Activated CD8-positive, alpha-beta memory T cell treated with anti-CD3 and anti-CD28 coated beads, Interleukin-2, amount 10 ng/mL, durations not matched to agents 7 days and 5 days (primary cell): ENCODE data around the gene RBM19. TPM values are rescaled to one million over a fixed set of nuclear protein-coding genes. Genes with fewer than 3 reads are reported as not detected.
"Not testable (repeated sequence)": the region's sequence is repeated elsewhere in the genome, so short reads cannot be mapped to it uniquely, and the experiment has no call there.

Experiments used
- ATAC-seq: fragments of 150-1000 bp; cut with Tn5 transposase; one replicate; pipeline ENCODE4 v1.10.0; 2021; ENCODE audit warnings: moderate library complexity
- CTCF ChIA-PET: fragments of 350-600 bp; sonication (Branson Sonifier 250); formaldehyde crosslinking; loops from one replicate; lab custom pipeline; 2021; ENCODE audit warnings: antibody characterized with exemption; lab: Charles Lee
- DNase-seq: peaks from one replicate; pipeline ENCODE4 v3.0.0-alpha.2; 2020
- H3K27ac Mint-ChIP-seq: one replicate; pipeline ENCODE4 v1.8.0; 2021; ENCODE audit warnings: mild to moderate bottlenecking, mixed read lengths
- H3K27me3 Mint-ChIP-seq: one replicate; pipeline ENCODE4 v1.8.0; 2021; ENCODE audit warnings: mixed read lengths
- H3K36me3 Mint-ChIP-seq: one replicate; pipeline ENCODE4 v1.8.0; 2021; ENCODE audit warnings: mild to moderate bottlenecking, mixed read lengths
- H3K4me1 Mint-ChIP-seq: one replicate; pipeline ENCODE4 v1.8.0; 2021; ENCODE audit warnings: mixed read lengths
- H3K4me3 Mint-ChIP-seq: one replicate; pipeline ENCODE4 v1.8.0; 2021; ENCODE audit warnings: mild to moderate bottlenecking, moderate library complexity, mixed read lengths
- H3K9me3 Mint-ChIP-seq: one replicate; pipeline ENCODE4 v1.8.0; 2022; ENCODE audit warnings: low read depth, mixed read lengths
- total RNA-seq, 2 experiments: library from RNA; stranded (reverse); gene quantifications; one replicate each; pipeline ENCODE4 v1.2.3, GENCODE V29; 2021

The RBM19 gene
- total RNA-seq, 2 experiments from 2014 or later, result 39.8 to 55.7 TPM

- no peaks in the 10 kb centered on the region for H3K4me1 Mint-ChIP-seq
- no peaks in the 10 kb centered on the region for H3K9me3 Mint-ChIP-seq
- CTCF ChIA-PET, result no interaction called here
- no peak overlapping the region for H3K27ac Mint-ChIP-seq
- DNase-seq, result no peak
- H3K4me3 Mint-ChIP-seq, result no peak overlapping the region
- peaks cover 14% of the 10 kb centered on the region for H3K36me3 Mint-ChIP-seq
- H3K27me3 Mint-ChIP-seq, result no peaks in the 10 kb centered on the region
- no peak for ATAC-seq
Observed at GRCh38 chr12:113907446-113908180, 58.5 kb downstream of the RBM19 start.

- no peak overlapping the region for H3K4me3 Mint-ChIP-seq
- H3K27ac Mint-ChIP-seq, result no peak overlapping the region
- no peak for ATAC-seq
- peaks cover 14% of the 10 kb centered on the region for H3K36me3 Mint-ChIP-seq
- H3K9me3 Mint-ChIP-seq, result no peaks in the 10 kb centered on the region
- no peaks in the 10 kb centered on the region for H3K4me1 Mint-ChIP-seq
- CTCF ChIA-PET, result no interaction called here
- H3K27me3 Mint-ChIP-seq, result no peaks in the 10 kb centered on the region
- DNase-seq, result no peak
Observed at GRCh38 chr12:113906411-113907200, 59.5 kb downstream of the RBM19 start.

GRCh38 chr12:113905829-113906228, 60.3 kb downstream of the RBM19 start:
- Mint-ChIP-seq H3K9me3 (no peaks in the 10 kb centered on the region), H3K4me3 (no peak overlapping the region), H3K27me3 (no peaks in the 10 kb centered on the region), H3K4me1 (no peaks in the 10 kb centered on the region), H3K27ac (no peak overlapping the region), H3K36me3 (peaks cover 12% of the 10 kb centered on the region)
- DNase-seq (no peak), ATAC-seq (no peak)
- CTCF ChIA-PET, result no interaction called here

GRCh38 chr12:113903381-113903863, 62.7 kb downstream of the RBM19 start:
- Mint-ChIP-seq H3K36me3 (peaks cover 12% of the 10 kb centered on the region), H3K4me3 (no peak overlapping the region), H3K9me3 (no peaks in the 10 kb centered on the region), H3K4me1 (no peaks in the 10 kb centered on the region), H3K27ac (no peak overlapping the region), H3K27me3 (no peaks in the 10 kb centered on the region)
- no peak for DNase-seq
- CTCF ChIA-PET, result interaction anchor here (1.5 kb wide), 1 partner anchor 9 kb away, joined by 3 read pairs; no protein-coding TSS in a partner anchor
- ATAC-seq, result no peak

- DNase-seq, H3K4me3 Mint-ChIP-seq, H3K4me1 Mint-ChIP-seq, H3K27ac Mint-ChIP-seq, ATAC-seq, H3K9me3 Mint-ChIP-seq, CTCF ChIA-PET, H3K27me3 Mint-ChIP-seq, H3K36me3 Mint-ChIP-seq: not testable (repeated sequence)
Observed at GRCh38 chr12:113901319-113901718, 64.8 kb downstream of the RBM19 start.

GRCh38 chr12:113900716-113901115, 65.4 kb downstream of the RBM19 start:
- no peak for DNase-seq
- Mint-ChIP-seq H3K27me3 (no peaks in the 10 kb centered on the region), H3K36me3 (peaks cover 3% of the 10 kb centered on the region), H3K4me1 (no peaks in the 10 kb centered on the region), H3K27ac (no peak overlapping the region), H3K9me3 (no peaks in the 10 kb centered on the region), H3K4me3 (no peak overlapping the region)
- no peak for ATAC-seq
- CTCF ChIA-PET, result no interaction called here

GRCh38 chr12:113899561-113900471, 66.3 kb downstream of the RBM19 start:
- DNase-seq (no peak), ATAC-seq (no peak)
- CTCF ChIA-PET, result no interaction called here
- Mint-ChIP-seq H3K36me3 (peaks cover 3% of the 10 kb centered on the region), H3K27ac (no peak overlapping the region), H3K27me3 (no peaks in the 10 kb centered on the region), H3K4me3 (no peak overlapping the region), H3K9me3 (no peaks in the 10 kb centered on the region), H3K4me1 (no peaks in the 10 kb centered on the region)

GRCh38 chr12:113899042-113899560, 67.0 kb downstream of the RBM19 start:
- Mint-ChIP-seq H3K36me3 (peaks cover 2% of the 10 kb centered on the region), H3K27ac (no peak overlapping the region), H3K9me3 (no peaks in the 10 kb centered on the region), H3K4me1 (no peaks in the 10 kb centered on the region), H3K4me3 (no peak overlapping the region), H3K27me3 (no peaks in the 10 kb centered on the region)
- CTCF ChIA-PET, result no interaction called here
- no peak for DNase-seq
- ATAC-seq, result no peak

GRCh38 chr12:113898466-113898865, 67.7 kb downstream of the RBM19 start:
- ATAC-seq (no peak), DNase-seq (no peak)
- Mint-ChIP-seq H3K4me3 (no peak overlapping the region), H3K27me3 (no peaks in the 10 kb centered on the region), H3K27ac (no peak overlapping the region), H3K4me1 (no peaks in the 10 kb centered on the region), H3K36me3 (no peaks in the 10 kb centered on the region), H3K9me3 (no peaks in the 10 kb centered on the region)
- CTCF ChIA-PET, result no interaction called here

- Mint-ChIP-seq H3K4me3 (no peak overlapping the region), H3K27me3 (no peaks in the 10 kb centered on the region), H3K4me1 (no peaks in the 10 kb centered on the region), H3K9me3 (no peaks in the 10 kb centered on the region), H3K27ac (no peak overlapping the region), H3K36me3 (no peaks in the 10 kb centered on the region)
- CTCF ChIA-PET, result interaction anchor here (1.1 kb wide), 1 partner anchor 16 kb away, joined by 3 read pairs; no protein-coding TSS in a partner anchor
- ATAC-seq, result no peak
- no peak for DNase-seq
Observed at GRCh38 chr12:113897406-113897805, 68.7 kb downstream of the RBM19 start.

- Mint-ChIP-seq H3K36me3 (no peaks in the 10 kb centered on the region), H3K4me3 (no peak overlapping the region), H3K27me3 (no peaks in the 10 kb centered on the region), H3K9me3 (no peaks in the 10 kb centered on the region), H3K27ac (no peak overlapping the region), H3K4me1 (no peaks in the 10 kb centered on the region)
- CTCF ChIA-PET, result interaction anchor here (1.1 kb wide), 1 partner anchor 17 kb away, joined by 3 read pairs; no protein-coding TSS in a partner anchor
- no peak for DNase-seq
- ATAC-seq, result no peak
Observed at GRCh38 chr12:113896841-113897240, 69.3 kb downstream of the RBM19 start.

GRCh38 chr12:113896194-113896593, 69.9 kb downstream of the RBM19 start:
- H3K4me3 Mint-ChIP-seq, result no peak overlapping the region
- DNase-seq, result no peak
- H3K36me3 Mint-ChIP-seq, result no peaks in the 10 kb centered on the region
- ATAC-seq, result no peak
- no peak overlapping the region for H3K27ac Mint-ChIP-seq
- CTCF ChIA-PET, result no interaction called here
- H3K27me3 Mint-ChIP-seq, result no peaks in the 10 kb centered on the region
- H3K4me1 Mint-ChIP-seq, result no peaks in the 10 kb centered on the region
- no peaks in the 10 kb centered on the region for H3K9me3 Mint-ChIP-seq

GRCh38 chr12:113895176-113895575, 70.9 kb downstream of the RBM19 start:
- ATAC-seq, result no peak
- no peaks in the 10 kb centered on the region for H3K4me1 Mint-ChIP-seq
- no peak overlapping the region for H3K27ac Mint-ChIP-seq
- CTCF ChIA-PET, result interaction anchor here (1.1 kb wide), 1 partner anchor 17 kb away, joined by 3 read pairs; no protein-coding TSS in a partner anchor
- H3K4me3 Mint-ChIP-seq, result no peak overlapping the region
- no peak for DNase-seq
- H3K36me3 Mint-ChIP-seq, result no peaks in the 10 kb centered on the region
- no peaks in the 10 kb centered on the region for H3K9me3 Mint-ChIP-seq
- H3K27me3 Mint-ChIP-seq, result no peaks in the 10 kb centered on the region
